Right ventricle myocardium superior (tissue), 1 donor: ENCODE data around the gene ERGIC2. TPM values are rescaled to one million over a fixed set of nuclear protein-coding genes. Genes with fewer than 3 reads are reported as not detected.
"Not testable (repeated sequence)": the region's sequence is repeated elsewhere in the genome, so short reads cannot be mapped to it uniquely, and the experiment has no call there.

Experiments
- ATAC-seq: fragments of 200-7000 bp; cut with Tn5 transposase; one replicate; pipeline ENCODE4 v1.9.1; 2020; ENCODE audit warnings: mild to moderate bottlenecking; ENCODE audit not compliant: poor library complexity
- DNase-seq: peaks from one replicate; pipeline ENCODE4 v3.0.0-alpha.2; 2020
- intact Hi-C: fragments of 100-400 bp; cut with DNase I; formaldehyde crosslinking; loops from one replicate; pipeline ENCODE4 v1.11.2; 2022
- total RNA-seq: library from RNA; stranded (reverse); fragmentation: NEBNext Ultra II Directional; extraction: Animal tissue kit (Norgen Biotek cat#: 25700); gene quantifications from one replicate; pipeline ENCODE4 v1.2.1, GENCODE V29; 2021
- donor health status: DM: no; HTN: yes; CAD: no; lungs with severe emphysema.

Gene ERGIC2
- total RNA-seq, 1 donor from 2014 or later, result 72.4 TPM

- intact Hi-C loops, result no loop called here
- ATAC-seq, result no peak
- no peak for DNase-seq
Observed at GRCh38 chr12:29310899-29311298, 70.1 kb downstream of the ERGIC2 start.

- DNase-seq (no peak), ATAC-seq (no peak)
- intact Hi-C loops, result no loop called here
Observed at GRCh38 chr12:29309320-29309902, 71.6 kb downstream of the ERGIC2 start.

GRCh38 chr12:29306682-29307081, 74.3 kb downstream of the ERGIC2 start:
- no peak for DNase-seq

GRCh38 chr12:29306266-29306665, 74.7 kb downstream of the ERGIC2 start:
- ATAC-seq (no peak), DNase-seq (no peak)
- intact Hi-C loops, result no loop called here

More at GRCh38 chr12:29306682-29307081, 74.3 kb downstream of the ERGIC2 start:
- intact Hi-C loops, result no loop called here
- ATAC-seq, result no peak

- DNase-seq, result no peak
- intact Hi-C loops, result no loop called here
- no peak for ATAC-seq
Observed at GRCh38 chr12:29304388-29304787, 76.6 kb downstream of the ERGIC2 start.

GRCh38 chr12:29301114-29301513, 79.9 kb downstream of the ERGIC2 start:
- no peak for ATAC-seq
- intact Hi-C loops, result no loop called here
- no peak for DNase-seq

GRCh38 chr12:29299633-29300032, 81.3 kb downstream of the ERGIC2 start:
- DNase-seq, result no peak
- ATAC-seq, result no peak
- intact Hi-C loops, result no loop called here

GRCh38 chr12:29291226-29291625, 89.7 kb downstream of the ERGIC2 start:
- intact Hi-C loops, result no loop called here
- DNase-seq (no peak), ATAC-seq (no peak)

- intact Hi-C loops, ATAC-seq, DNase-seq: not testable (repeated sequence)
Observed at GRCh38 chr12:29290475-29290874, 90.5 kb downstream of the ERGIC2 start.

- intact Hi-C loops, result no loop called here
- DNase-seq (no peak), ATAC-seq (no peak)
Observed at GRCh38 chr12:29288031-29288430, 92.9 kb downstream of the ERGIC2 start.

- DNase-seq (no peak), ATAC-seq (no peak)
- intact Hi-C loops, result no loop called here
Observed at GRCh38 chr12:29287622-29288021, 93.3 kb downstream of the ERGIC2 start.

Other genes with a start within 250 kb of the ERGIC2 start
- 3.1 TPM for gene FAR2, start 231.9 kb downstream of the ERGIC2 start, total RNA-seq
- not detected for gene OVCH1, start 116.5 kb upstream of the ERGIC2 start, total RNA-seq